HCT116 (cell line): Measurements from ENCODE around the gene NKTR.

Experiments
- EGR1 ChIP-seq: IDR thresholded peaks from 2 replicates; pipeline ENCODE4 v1.6.1; 2012; ENCODE audit warnings: low read depth
- POLR2A ChIP-seq: IDR thresholded peaks from 2 replicates; pipeline ENCODE4 v1.7.0; 2011; ENCODE audit warnings: borderline replicate concordance; ENCODE audit not compliant: insufficient read depth, insufficient read length; ENCODE audit errors: extremely low read depth
- TF ChIP-seq, protein P1 (sequence below), 3 experiments: fragments of 200-600 bp in 1 of 3; sonication (generic) in 1 of 3; IDR thresholded peaks in 2 of 3; conservative IDR thresholded peaks in 1 of 3; 2 replicates each; pipeline ENCODE4 v1.5.1; 2012 to 2017; ENCODE audit warnings: low read depth in 2 of 3, low read length in 2 of 3, antibody characterized with exemption in 1 of 3, borderline replicate concordance in 1 of 3, control low read depth in 1 of 3, mild to moderate bottlenecking in 1 of 3, mixed read lengths in 1 of 3, mixed run types in 1 of 3, moderate library complexity in 1 of 3; ENCODE audit not compliant: insufficient read depth in 1 of 3
- TF ChIP-seq, protein P2 (sequence below): IDR thresholded peaks from 2 replicates; pipeline ENCODE4 v1.6.1; 2012

DNA sequence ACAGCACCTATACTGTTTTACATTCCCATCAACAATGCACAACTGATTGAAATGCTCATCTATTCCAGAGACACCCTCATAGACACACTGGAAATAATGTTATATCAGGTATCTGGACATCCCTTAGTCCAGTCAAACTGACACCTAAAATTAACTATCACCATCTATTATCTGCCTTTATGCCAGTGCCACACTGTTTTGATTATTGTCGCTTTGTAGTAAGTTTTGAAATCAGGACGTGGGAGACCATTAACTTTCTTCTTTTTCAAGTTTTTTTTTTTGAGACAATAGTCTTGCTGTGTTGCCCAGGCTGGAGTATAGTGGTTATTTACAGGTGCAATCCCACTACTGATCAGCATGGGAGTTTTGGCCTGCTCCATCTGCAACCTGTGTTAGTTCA lies 75.4 kb downstream of the NKTR start:
- TF ChIP-seq, protein P1, sequence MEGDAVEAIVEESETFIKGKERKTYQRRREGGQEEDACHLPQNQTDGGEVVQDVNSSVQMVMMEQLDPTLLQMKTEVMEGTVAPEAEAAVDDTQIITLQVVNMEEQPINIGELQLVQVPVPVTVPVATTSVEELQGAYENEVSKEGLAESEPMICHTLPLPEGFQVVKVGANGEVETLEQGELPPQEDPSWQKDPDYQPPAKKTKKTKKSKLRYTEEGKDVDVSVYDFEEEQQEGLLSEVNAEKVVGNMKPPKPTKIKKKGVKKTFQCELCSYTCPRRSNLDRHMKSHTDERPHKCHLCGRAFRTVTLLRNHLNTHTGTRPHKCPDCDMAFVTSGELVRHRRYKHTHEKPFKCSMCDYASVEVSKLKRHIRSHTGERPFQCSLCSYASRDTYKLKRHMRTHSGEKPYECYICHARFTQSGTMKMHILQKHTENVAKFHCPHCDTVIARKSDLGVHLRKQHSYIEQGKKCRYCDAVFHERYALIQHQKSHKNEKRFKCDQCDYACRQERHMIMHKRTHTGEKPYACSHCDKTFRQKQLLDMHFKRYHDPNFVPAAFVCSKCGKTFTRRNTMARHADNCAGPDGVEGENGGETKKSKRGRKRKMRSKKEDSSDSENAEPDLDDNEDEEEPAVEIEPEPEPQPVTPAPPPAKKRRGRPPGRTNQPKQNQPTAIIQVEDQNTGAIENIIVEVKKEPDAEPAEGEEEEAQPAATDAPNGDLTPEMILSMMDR (IDR thresholded peaks at IDR 0.05 in 2 of 3, conservative IDR thresholded peaks at IDR 0.05 in 1 of 3; ENCODE audit: borderline replicate concordance in 1 of 3, insufficient read depth in 1 of 3, low read depth in 2 of 3, low read length in 2 of 3): no peak
- TF ChIP-seq EGR1: no peak
- no peak for TF ChIP-seq POLR2A
- TF ChIP-seq, protein P2, sequence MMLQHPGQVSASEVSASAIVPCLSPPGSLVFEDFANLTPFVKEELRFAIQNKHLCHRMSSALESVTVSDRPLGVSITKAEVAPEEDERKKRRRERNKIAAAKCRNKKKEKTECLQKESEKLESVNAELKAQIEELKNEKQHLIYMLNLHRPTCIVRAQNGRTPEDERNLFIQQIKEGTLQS: no peak
